ENCODE data around the gene ADARB2. TPM values are rescaled to one million over a fixed set of nuclear protein-coding genes. Genes with fewer than 3 reads are reported as not detected.
"Not testable (repeated sequence)": the region's sequence is repeated elsewhere in the genome, so short reads cannot be mapped to it uniquely, and the experiment has no call there.

ADARB2 gene
- total and polyA plus RNA-seq, 2 donors: 0.66 to 2.5 TPM

- WGBS: 8% methylated on average over 25 of the region's 25 CpGs
- Histone ChIP-seq H3K36me3 (ENCODE audit: control insufficient read depth in 2 of 2, insufficient read depth in 2 of 2, low read length in 1 of 2) (no peaks in the 10 kb centered on the region), H3K27ac (ENCODE audit: low read depth in 1 of 2, low read length in 1 of 2) (no peak overlapping the region), H3K4me3 (ENCODE audit: low read length in 2 of 2) (no peak overlapping the region), H3K4me1 (ENCODE audit: control insufficient read depth in 2 of 2, insufficient read depth in 2 of 2, low read length in 2 of 2) (peaks cover 0 to 9% of the 10 kb centered on the region in 2 donors), H3K27me3 (ENCODE audit: control insufficient read depth in 2 of 2, insufficient read depth in 1 of 2, low read length in 1 of 2) (peaks cover 0 to 4% of the 10 kb centered on the region in 2 donors), H3K9me3 (ENCODE audit: control insufficient read depth in 2 of 2, insufficient read depth in 1 of 2, low read length in 1 of 2) (no peaks in the 10 kb centered on the region)
- DNase-seq (ENCODE audit: low read depth in 6 of 9, low spot score in 9 of 9): peak; percentile 28 to 84 (median 47)
Measured at GRCh38 chr10:1420661-1421362, 316.5 kb downstream of the ADARB2 start.

GRCh38 chr10:1419796-1420610 is 317.3 kb downstream of the ADARB2 start:
- no peak for DNase-seq (ENCODE audit: low read depth in 6 of 9, low spot score in 9 of 9)
- H3K27ac ChIP-seq (ENCODE audit: low read depth in 1 of 2, low read length in 1 of 2): no peak overlapping the region
- peaks cover 0 to 4% of the 10 kb centered on the region in 2 donors for H3K27me3 ChIP-seq (ENCODE audit: control insufficient read depth in 2 of 2, insufficient read depth in 1 of 2, low read length in 1 of 2)
- H3K4me1 ChIP-seq (ENCODE audit: control insufficient read depth in 2 of 2, insufficient read depth in 2 of 2, low read length in 2 of 2): peaks cover 0 to 9% of the 10 kb centered on the region in 2 donors
- WGBS: 91% methylated on average over 9 of the region's 9 CpGs
- H3K36me3 ChIP-seq (ENCODE audit: control insufficient read depth in 2 of 2, insufficient read depth in 2 of 2, low read length in 1 of 2): no peaks in the 10 kb centered on the region
- no peak overlapping the region for H3K4me3 ChIP-seq (ENCODE audit: low read length in 2 of 2)
- no peaks in the 10 kb centered on the region for H3K9me3 ChIP-seq (ENCODE audit: control insufficient read depth in 2 of 2, insufficient read depth in 1 of 2, low read length in 1 of 2)

- Histone ChIP-seq H3K4me1 (ENCODE audit: control insufficient read depth in 2 of 2, insufficient read depth in 2 of 2, low read length in 2 of 2) (peaks cover 0 to 9% of the 10 kb centered on the region in 2 donors), H3K9me3 (ENCODE audit: control insufficient read depth in 2 of 2, insufficient read depth in 1 of 2, low read length in 1 of 2) (no peaks in the 10 kb centered on the region), H3K36me3 (ENCODE audit: control insufficient read depth in 2 of 2, insufficient read depth in 2 of 2, low read length in 1 of 2) (no peaks in the 10 kb centered on the region), H3K27ac (ENCODE audit: low read depth in 1 of 2, low read length in 1 of 2) (no peak overlapping the region), H3K27me3 (ENCODE audit: control insufficient read depth in 2 of 2, insufficient read depth in 1 of 2, low read length in 1 of 2) (peaks cover 0 to 4% of the 10 kb centered on the region in 2 donors), H3K4me3 (ENCODE audit: low read length in 2 of 2) (no peak overlapping the region)
- no peak for DNase-seq (ENCODE audit: low read depth in 6 of 9, low spot score in 9 of 9)
- WGBS: 95% methylated on average over 17 of the region's 17 CpGs
Measured at GRCh38 chr10:1418031-1418550, 319.2 kb downstream of the ADARB2 start.

GRCh38 chr10:1417574-1417973 is 319.8 kb downstream of the ADARB2 start:
- H3K36me3 ChIP-seq (ENCODE audit: control insufficient read depth in 2 of 2, insufficient read depth in 2 of 2, low read length in 1 of 2): no peaks in the 10 kb centered on the region
- H3K27ac ChIP-seq (ENCODE audit: low read depth in 1 of 2, low read length in 1 of 2): no peak overlapping the region
- H3K4me3 ChIP-seq (ENCODE audit: low read length in 2 of 2): no peak overlapping the region
- WGBS: 96% methylated on average over 10 of the region's 10 CpGs
- H3K9me3 ChIP-seq (ENCODE audit: control insufficient read depth in 2 of 2, insufficient read depth in 1 of 2, low read length in 1 of 2): no peaks in the 10 kb centered on the region
- DNase-seq (ENCODE audit: low read depth in 6 of 9, low spot score in 9 of 9): no peak
- peaks cover 0 to 6% of the 10 kb centered on the region in 2 donors for H3K27me3 ChIP-seq (ENCODE audit: control insufficient read depth in 2 of 2, insufficient read depth in 1 of 2, low read length in 1 of 2)
- H3K4me1 ChIP-seq (ENCODE audit: control insufficient read depth in 2 of 2, insufficient read depth in 2 of 2, low read length in 2 of 2): peaks cover 0 to 9% of the 10 kb centered on the region in 2 donors

- no peak for DNase-seq (ENCODE audit: low read depth in 6 of 9, low spot score in 9 of 9)
- no peak overlapping the region for H3K27ac ChIP-seq (ENCODE audit: low read depth in 1 of 2, low read length in 1 of 2)
- H3K4me3 ChIP-seq (ENCODE audit: low read length in 2 of 2): no peak overlapping the region
- peaks cover 0 to 9% of the 10 kb centered on the region in 2 donors for H3K4me1 ChIP-seq (ENCODE audit: control insufficient read depth in 2 of 2, insufficient read depth in 2 of 2, low read length in 2 of 2)
- WGBS: 93% methylated on average over 8 of the region's 8 CpGs
- peaks cover 0 to 11% of the 10 kb centered on the region in 2 donors for H3K27me3 ChIP-seq (ENCODE audit: control insufficient read depth in 2 of 2, insufficient read depth in 1 of 2, low read length in 1 of 2)
- H3K36me3 ChIP-seq (ENCODE audit: control insufficient read depth in 2 of 2, insufficient read depth in 2 of 2, low read length in 1 of 2): no peaks in the 10 kb centered on the region
- no peaks in the 10 kb centered on the region for H3K9me3 ChIP-seq (ENCODE audit: control insufficient read depth in 2 of 2, insufficient read depth in 1 of 2, low read length in 1 of 2)
Measured at GRCh38 chr10:1416456-1417037, 320.8 kb downstream of the ADARB2 start.

GRCh38 chr10:1414893-1415292 is 322.4 kb downstream of the ADARB2 start:
- H3K27me3 ChIP-seq (ENCODE audit: control insufficient read depth in 2 of 2, insufficient read depth in 1 of 2, low read length in 1 of 2): peaks cover 0 to 9% of the 10 kb centered on the region in 2 donors
- no peak overlapping the region for H3K4me3 ChIP-seq (ENCODE audit: low read length in 2 of 2)
- DNase-seq (ENCODE audit: low read depth in 6 of 9, low spot score in 9 of 9): no peak
- H3K4me1 ChIP-seq (ENCODE audit: control insufficient read depth in 2 of 2, insufficient read depth in 2 of 2, low read length in 2 of 2): no peaks in the 10 kb centered on the region
- no peak overlapping the region for H3K27ac ChIP-seq (ENCODE audit: low read depth in 1 of 2, low read length in 1 of 2)
- no peaks in the 10 kb centered on the region for H3K36me3 ChIP-seq (ENCODE audit: control insufficient read depth in 2 of 2, insufficient read depth in 2 of 2, low read length in 1 of 2)
- no peaks in the 10 kb centered on the region for H3K9me3 ChIP-seq (ENCODE audit: control insufficient read depth in 2 of 2, insufficient read depth in 1 of 2, low read length in 1 of 2)

- not testable (repeated sequence) for H3K4me1 ChIP-seq (ENCODE audit: control insufficient read depth in 2 of 2, insufficient read depth in 2 of 2, low read length in 2 of 2); H3K27ac ChIP-seq (ENCODE audit: low read depth in 1 of 2, low read length in 1 of 2); DNase-seq (ENCODE audit: low read depth in 6 of 9, low spot score in 9 of 9); H3K36me3 ChIP-seq (ENCODE audit: control insufficient read depth in 2 of 2, insufficient read depth in 2 of 2, low read length in 1 of 2); H3K27me3 ChIP-seq (ENCODE audit: control insufficient read depth in 2 of 2, insufficient read depth in 1 of 2, low read length in 1 of 2); H3K9me3 ChIP-seq (ENCODE audit: control insufficient read depth in 2 of 2, insufficient read depth in 1 of 2, low read length in 1 of 2); H3K4me3 ChIP-seq (ENCODE audit: low read length in 2 of 2)
- WGBS: 89% methylated on average over 7 of the region's 7 CpGs
Measured at GRCh38 chr10:1414346-1414745, 323.0 kb downstream of the ADARB2 start.

GRCh38 chr10:1413823-1414222 is 323.5 kb downstream of the ADARB2 start:
- Histone ChIP-seq H3K27ac (ENCODE audit: low read depth in 1 of 2, low read length in 1 of 2) (no peak overlapping the region), H3K4me3 (ENCODE audit: low read length in 2 of 2) (no peak overlapping the region), H3K9me3 (ENCODE audit: control insufficient read depth in 2 of 2, insufficient read depth in 1 of 2, low read length in 1 of 2) (no peaks in the 10 kb centered on the region), H3K27me3 (ENCODE audit: control insufficient read depth in 2 of 2, insufficient read depth in 1 of 2, low read length in 1 of 2) (peaks cover 0 to 7% of the 10 kb centered on the region in 2 donors), H3K36me3 (ENCODE audit: control insufficient read depth in 2 of 2, insufficient read depth in 2 of 2, low read length in 1 of 2) (no peaks in the 10 kb centered on the region), H3K4me1 (ENCODE audit: control insufficient read depth in 2 of 2, insufficient read depth in 2 of 2, low read length in 2 of 2) (no peaks in the 10 kb centered on the region)
- 96% methylated on average over 7 of the region's 7 CpGs for WGBS
- DNase-seq (ENCODE audit: low read depth in 6 of 9, low spot score in 9 of 9): no peak

GRCh38 chr10:1413256-1413655 is 324.1 kb downstream of the ADARB2 start:
- no peaks in the 10 kb centered on the region for H3K9me3 ChIP-seq (ENCODE audit: control insufficient read depth in 2 of 2, insufficient read depth in 1 of 2, low read length in 1 of 2)
- no peaks in the 10 kb centered on the region for H3K36me3 ChIP-seq (ENCODE audit: control insufficient read depth in 2 of 2, insufficient read depth in 2 of 2, low read length in 1 of 2)
- no peak overlapping the region for H3K4me3 ChIP-seq (ENCODE audit: low read length in 2 of 2)
- H3K4me1 ChIP-seq (ENCODE audit: control insufficient read depth in 2 of 2, insufficient read depth in 2 of 2, low read length in 2 of 2): no peaks in the 10 kb centered on the region
- DNase-seq (ENCODE audit: low read depth in 6 of 9, low spot score in 9 of 9): no peak
- no peak overlapping the region for H3K27ac ChIP-seq (ENCODE audit: low read depth in 1 of 2, low read length in 1 of 2)
- peaks cover 0 to 7% of the 10 kb centered on the region in 2 donors for H3K27me3 ChIP-seq (ENCODE audit: control insufficient read depth in 2 of 2, insufficient read depth in 1 of 2, low read length in 1 of 2)
- 98% methylated on average over 11 of the region's 11 CpGs for WGBS

Data from thymus (tissue), 11 donors.